D721Med (cell line): ENCODE data around the gene STK32B.
A peak's percentile ranks its signal among the peaks of the same experiment; 100 is the strongest.

Experiments
- DNase-seq: peaks from one replicate; pipeline ENCODE4 v3.0.0; 2011; ENCODE audit warnings: low spot score; ENCODE audit not compliant: insufficient read length
- FAIRE-seq: peaks from 2 replicates; lab custom pipeline; 2011; peaks lifted over from hg19 to GRCh38; lab: Jason Lieb, UNC
- TF ChIP-seq, protein P1 (sequence below): IDR thresholded peaks from 2 replicates; pipeline ENCODE4 v1.5.1; 2012; ENCODE audit warnings: mild to moderate bottlenecking, control low read depth; ENCODE audit not compliant: insufficient read depth; ENCODE audit errors: missing control alignments

STK32B gene

DNA sequence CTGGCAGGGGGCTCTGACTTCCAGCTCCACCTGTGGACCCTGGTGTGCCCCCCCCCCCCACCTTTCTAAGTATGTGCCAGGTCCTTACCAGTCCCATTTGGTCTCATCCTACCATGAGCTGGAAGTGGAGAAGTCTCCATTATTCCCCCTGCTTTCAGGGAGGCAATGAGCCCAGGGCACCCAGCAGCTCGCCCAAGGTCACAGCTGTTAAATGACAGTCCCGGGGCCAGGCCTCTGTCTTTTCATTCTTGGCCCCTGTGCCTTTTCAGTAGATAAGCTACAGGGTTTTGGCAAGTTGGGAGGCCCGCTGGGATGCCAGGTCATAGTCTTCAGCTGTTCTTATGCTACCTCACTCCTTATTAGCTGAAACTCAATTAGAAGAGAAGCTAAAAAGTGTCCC, 408.0 kb downstream of the STK32B start:
- TF ChIP-seq, protein P1, sequence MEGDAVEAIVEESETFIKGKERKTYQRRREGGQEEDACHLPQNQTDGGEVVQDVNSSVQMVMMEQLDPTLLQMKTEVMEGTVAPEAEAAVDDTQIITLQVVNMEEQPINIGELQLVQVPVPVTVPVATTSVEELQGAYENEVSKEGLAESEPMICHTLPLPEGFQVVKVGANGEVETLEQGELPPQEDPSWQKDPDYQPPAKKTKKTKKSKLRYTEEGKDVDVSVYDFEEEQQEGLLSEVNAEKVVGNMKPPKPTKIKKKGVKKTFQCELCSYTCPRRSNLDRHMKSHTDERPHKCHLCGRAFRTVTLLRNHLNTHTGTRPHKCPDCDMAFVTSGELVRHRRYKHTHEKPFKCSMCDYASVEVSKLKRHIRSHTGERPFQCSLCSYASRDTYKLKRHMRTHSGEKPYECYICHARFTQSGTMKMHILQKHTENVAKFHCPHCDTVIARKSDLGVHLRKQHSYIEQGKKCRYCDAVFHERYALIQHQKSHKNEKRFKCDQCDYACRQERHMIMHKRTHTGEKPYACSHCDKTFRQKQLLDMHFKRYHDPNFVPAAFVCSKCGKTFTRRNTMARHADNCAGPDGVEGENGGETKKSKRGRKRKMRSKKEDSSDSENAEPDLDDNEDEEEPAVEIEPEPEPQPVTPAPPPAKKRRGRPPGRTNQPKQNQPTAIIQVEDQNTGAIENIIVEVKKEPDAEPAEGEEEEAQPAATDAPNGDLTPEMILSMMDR, result no peak
- FAIRE-seq (no peak), DNase-seq (no peak)

DNA sequence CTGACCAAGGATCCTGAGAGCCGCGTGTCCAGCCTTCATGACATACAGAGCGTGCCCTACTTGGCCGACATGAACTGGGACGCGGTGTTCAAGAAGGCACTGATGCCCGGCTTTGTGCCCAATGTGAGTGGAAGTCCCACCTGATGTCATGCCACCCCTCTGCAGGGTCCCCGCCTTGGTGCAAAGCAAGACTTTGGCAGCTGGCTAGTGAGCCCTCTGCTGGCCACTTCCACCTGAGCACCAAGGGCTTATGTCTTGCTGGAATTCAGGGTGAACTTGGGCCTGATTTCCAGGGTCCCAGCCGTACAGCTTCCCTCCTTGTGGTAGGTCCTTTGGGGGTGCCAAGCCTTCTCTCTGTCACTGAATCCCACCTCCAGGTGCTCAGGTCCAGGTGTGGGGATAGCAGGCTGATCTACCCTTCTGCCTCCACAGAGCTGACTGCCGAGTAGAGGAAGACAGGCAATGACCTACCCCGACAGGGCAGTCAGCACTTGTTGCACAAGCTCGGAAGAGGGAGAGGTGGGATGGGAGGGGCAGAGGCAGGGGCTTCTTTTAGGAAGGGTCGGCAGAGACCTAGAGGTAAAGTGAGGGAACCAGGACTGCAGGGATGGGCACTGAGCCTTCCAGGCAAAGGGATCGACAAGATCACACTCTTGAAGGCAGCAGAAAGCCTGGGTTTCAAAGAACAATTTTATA, 409.0 kb downstream of the STK32B start:
- DNase-seq (no peak), FAIRE-seq (no peak)
- TF ChIP-seq, protein P1, result peak; percentile 30

DNA sequence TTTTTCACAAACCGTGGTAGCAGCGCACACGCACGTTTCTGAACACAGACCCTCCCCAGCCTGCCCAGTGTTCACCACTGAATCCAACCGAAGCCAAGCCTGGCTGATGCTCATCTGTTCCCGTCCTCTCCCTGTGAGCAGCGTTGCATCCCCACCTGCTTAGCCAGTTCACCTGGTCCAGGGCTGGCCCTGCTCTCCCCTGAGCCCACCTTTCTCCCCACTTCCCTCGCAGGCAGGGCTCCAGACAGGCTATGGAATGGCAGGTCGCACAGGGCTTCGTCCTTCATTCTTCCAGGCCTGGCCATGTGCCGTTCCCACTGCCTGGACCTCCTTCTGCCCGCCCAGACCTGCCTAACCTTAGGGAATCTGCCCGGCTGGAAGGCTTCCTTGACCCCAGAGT, 410.2 kb downstream of the STK32B start:
- no peak for FAIRE-seq
- no peak for DNase-seq
- TF ChIP-seq, protein P1, result no peak

DNA sequence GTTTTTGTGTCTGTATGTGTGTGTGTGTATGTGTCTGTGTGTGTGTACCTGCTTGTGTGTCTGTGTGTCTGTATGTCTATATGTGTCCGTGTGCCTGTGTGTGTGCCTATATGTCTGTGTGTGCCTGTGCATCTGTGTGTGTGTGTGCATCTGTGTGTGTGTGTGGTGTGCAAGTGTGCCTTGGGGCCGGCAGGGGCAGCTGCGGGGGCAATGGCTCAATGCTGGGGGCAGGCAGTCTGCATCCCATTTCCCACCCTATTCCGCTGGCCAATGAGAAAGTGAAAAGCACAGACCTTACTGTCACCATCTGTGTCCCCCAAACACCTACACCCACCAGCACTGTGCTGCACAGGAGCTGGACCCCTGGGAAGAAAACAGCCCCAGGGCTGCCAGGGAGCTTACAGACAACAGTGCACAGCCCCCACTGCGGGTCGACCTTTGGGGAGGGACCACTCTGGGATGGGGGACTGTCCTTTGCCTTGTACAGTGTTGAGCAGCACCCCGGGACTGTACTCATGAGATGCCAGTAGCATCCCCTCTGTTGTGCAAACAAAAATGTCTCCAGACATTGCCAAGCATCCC, 411.1 kb downstream of the STK32B start:
- FAIRE-seq, result no peak

DNA sequence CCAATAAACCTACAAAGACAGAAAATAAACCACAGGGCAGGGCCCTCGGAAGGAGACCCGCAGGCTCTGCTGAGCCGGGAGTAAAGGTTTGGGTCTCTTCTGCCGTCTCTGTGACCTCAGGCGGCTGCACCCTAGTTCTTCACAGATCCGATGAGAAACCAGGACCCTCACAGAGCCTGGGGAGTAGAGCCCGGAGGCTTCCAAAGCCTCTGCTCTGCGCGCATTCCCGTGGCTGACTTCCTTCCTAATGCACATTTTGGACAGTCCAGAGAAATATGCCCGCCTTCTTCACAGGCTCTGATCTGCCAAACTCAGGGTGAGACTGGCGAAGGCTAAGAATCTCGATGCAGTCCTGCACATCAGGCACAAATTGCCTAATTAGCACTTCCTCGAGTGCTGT, 411.6 kb downstream of the STK32B start:
- TF ChIP-seq, protein P1, result no peak
- FAIRE-seq (no peak), DNase-seq (no peak)

More for the DNA sequence above, 411.1 kb downstream of the STK32B start:
- no peak for DNase-seq
- TF ChIP-seq, protein P1, result no peak

DNA sequence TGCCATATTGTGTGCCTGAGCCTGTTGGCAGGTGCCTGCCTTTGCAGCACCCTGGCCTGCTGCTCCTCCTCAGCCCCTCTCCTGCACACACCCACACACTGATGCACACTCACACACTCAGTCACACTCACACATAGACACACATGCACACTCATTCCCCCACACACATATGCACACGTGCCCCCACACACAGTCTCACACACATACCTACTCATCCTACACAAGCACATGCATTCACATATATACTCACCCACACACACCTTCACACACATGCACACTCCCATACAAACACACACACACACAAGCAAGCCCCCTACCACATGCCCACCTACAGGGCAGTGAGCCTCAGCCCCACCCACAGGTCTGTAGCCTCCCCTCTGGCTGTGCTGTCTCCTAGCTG, 412.1 kb downstream of the STK32B start:
- FAIRE-seq (no peak), DNase-seq (no peak)
- TF ChIP-seq, protein P1, result no peak

DNA sequence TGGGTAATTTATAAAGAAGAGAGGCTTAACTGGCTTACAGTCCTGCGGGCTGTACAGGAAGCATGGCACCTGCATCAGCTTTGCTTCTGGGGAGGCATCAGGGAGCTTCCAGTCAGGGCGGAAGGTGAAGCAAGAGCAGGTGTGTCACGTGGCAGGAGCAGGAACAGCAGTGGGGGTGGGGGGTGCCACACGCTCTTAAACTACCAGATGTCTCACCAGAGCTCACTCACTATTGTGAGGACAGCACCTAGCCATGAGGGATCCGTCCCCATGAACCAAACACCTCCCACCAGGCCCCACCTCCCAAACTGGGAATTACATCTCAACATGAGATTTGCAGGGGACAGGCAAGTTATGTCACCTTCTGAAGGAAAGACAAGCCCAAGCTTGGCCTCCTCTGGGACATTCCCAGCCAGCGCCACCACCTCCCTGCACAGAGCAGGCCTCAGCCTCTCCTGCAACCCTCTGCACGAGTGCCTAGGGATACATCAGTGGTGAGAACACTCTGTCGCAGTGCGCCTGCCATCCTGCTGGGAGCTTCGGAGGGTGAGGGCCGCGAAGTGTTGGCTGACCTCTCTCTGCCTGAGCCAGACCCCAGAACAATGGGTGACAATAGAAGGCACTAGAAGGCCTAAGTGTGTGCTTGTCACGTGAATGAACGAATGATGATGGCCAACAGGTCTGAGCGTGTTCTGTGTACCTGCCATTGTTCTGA, 412.8 kb downstream of the STK32B start:
- FAIRE-seq (no peak), DNase-seq (no peak)
- TF ChIP-seq, protein P1, result no peak
